Right cardiac atrium (tissue), 5 donors: Measurements from ENCODE around the gene BUB1B. TPM values are rescaled to one million over a fixed set of nuclear protein-coding genes. Genes with fewer than 3 reads are reported as not detected.

ENCODE experiments used
- polyA plus RNA-seq: library from polyadenylated mRNA; stranded (reverse); fragments of 200-250 nt; gene quantifications from one replicate; pipeline ENCODE4 v1.2.3, GENCODE V29; 2013
- total RNA-seq, 4 donors: library from RNA; stranded (reverse); fragmentation: NEBNext Ultra II Directional; extraction: Animal tissue kit (Norgen Biotek cat#: 25700); gene quantifications; one replicate each; pipeline ENCODE4 v1.2.1, GENCODE V29; 2021
- donor health status: healthy with polysubstance abuse.
- donor health status: DM: no; HTN: yes; CAD: no.
- donor health status: DM: no; HTN: no; CAD: no.
- donor health status: DM: no; HTN: yes; CAD: no; lungs with severe emphysema.
- donor health status: DM: yes; HTN: yes; CAD: no.

The BUB1B gene
- total and polyA plus RNA-seq, 5 donors: 0.18 to 1.8 (median 1.5) TPM; not detected in 1

Other genes starting within 250 kb of the BUB1B start
- gene GPR176, start 240.8 kb upstream of the BUB1B start, total RNA-seq: 1 to 10 TPM; 1.4 to 3.9 (median 1.8) TPM
- 1.8 TPM for gene GPR176, start 240.8 kb upstream of the BUB1B start, polyA plus RNA-seq
- 10 to 100 TPM; 22.3 to 28.3 (median 25.1) TPM for gene EIF2AK4, start 227.0 kb upstream of the BUB1B start, total RNA-seq
- gene EIF2AK4, start 227.0 kb upstream of the BUB1B start, polyA plus RNA-seq: 35.4 TPM
- 100 to 1,000 TPM; 184 to 229 (median 210) TPM for gene SRP14, start 121.9 kb upstream of the BUB1B start, total RNA-seq
- 574 TPM for gene SRP14, start 121.9 kb upstream of the BUB1B start, polyA plus RNA-seq
- gene BMF, start 52.2 kb upstream of the BUB1B start, total RNA-seq: 1 to 10 TPM; 3.0 to 9.9 (median 8.5) TPM
- gene BMF, start 52.2 kb upstream of the BUB1B start, polyA plus RNA-seq: 2.9 TPM
- 10 to 100 TPM in 3 of 4 donors, 1 to 10 TPM in 1; 9.2 to 22.6 (median 16.8) TPM for gene PAK6, start 78.0 kb downstream of the BUB1B start, total RNA-seq
- 13.0 TPM for gene PAK6, start 78.0 kb downstream of the BUB1B start, polyA plus RNA-seq
- 1 to 10 TPM in 3 of 4 donors, under 1 TPM in 1; 0.42 to 5.0 (median 4.4) TPM for gene ANKRD63, start 122.0 kb downstream of the BUB1B start, total RNA-seq
- 0.68 TPM for gene ANKRD63, start 122.0 kb downstream of the BUB1B start, polyA plus RNA-seq
- gene PLCB2, start 146.9 kb downstream of the BUB1B start, total RNA-seq: 10 to 100 TPM; 11.5 to 28.9 (median 21.7) TPM
- gene PLCB2, start 146.9 kb downstream of the BUB1B start, polyA plus RNA-seq: 18.5 TPM
- 100 to 1,000 TPM in 1 of 4 donors, 10 to 100 TPM in 3; 72.6 to 115 (median 74.1) TPM for gene INAFM2, start 162.6 kb downstream of the BUB1B start, total RNA-seq
- 47.3 TPM for gene INAFM2, start 162.6 kb downstream of the BUB1B start, polyA plus RNA-seq
- gene CCDC9B, start 179.9 kb downstream of the BUB1B start, total RNA-seq: 100 to 1,000 TPM in 3 of 4 donors, 10 to 100 TPM in 1; 71.9 to 144 (median 131) TPM
- 99.7 TPM for gene CCDC9B, start 179.9 kb downstream of the BUB1B start, polyA plus RNA-seq
- gene PHGR1, start 190.0 kb downstream of the BUB1B start, total RNA-seq: not detected
- gene PHGR1, start 190.0 kb downstream of the BUB1B start, polyA plus RNA-seq: not detected
- 1 to 10 TPM in 2 of 4 donors, under 1 TPM in 2; 0.85 to 4.6 (median 0.97) TPM for gene DISP2, start 197.2 kb downstream of the BUB1B start, total RNA-seq
- gene DISP2, start 197.2 kb downstream of the BUB1B start, polyA plus RNA-seq: 2.4 TPM
- gene KNSTRN, start 221.7 kb downstream of the BUB1B start, total RNA-seq: 1 to 10 TPM; 8.9 to 10.0 (median 9.3) TPM
- gene KNSTRN, start 221.7 kb downstream of the BUB1B start, polyA plus RNA-seq: 9.4 TPM
- gene IVD, start 244.7 kb downstream of the BUB1B start, total RNA-seq: 10 to 100 TPM; 60.5 to 85.6 (median 75.4) TPM
- 60.5 TPM for gene IVD, start 244.7 kb downstream of the BUB1B start, polyA plus RNA-seq